K562 (cell line): ENCODE results near the gene ANKRD13B. TPM values are rescaled to one million over a fixed set of nuclear protein-coding genes. Genes with fewer than 3 reads are reported as not detected.

Source experiments
- ATAC-seq: fragments of 200-7000 bp; cut with Tn5 transposase; 3 replicates; pipeline ENCODE4 v1.9.1; 2020; ENCODE audit warnings: moderate library complexity
- BruUV-seq: library from RNA; stranded (reverse); fragments of 400-500 nt; replicated peaks from 2 replicates; lab custom pipeline; 2021; lab: Mats Ljungman, UMichigan
- CTCF ChIA-PET: fragments of 300-600 bp; formaldehyde crosslinking; extraction: SDS; loops from one replicate; lab custom pipeline; 2021; ENCODE audit warnings: low intra/inter-chr PET ratio; lab: Yijun Ruan, JAX
- POLR2A ChIA-PET: fragments of 300-600, 350-650 bp; sonication (Branson Sonifier 250); formaldehyde crosslinking; extraction: SDS; loops from one replicate; lab custom pipeline; 2021; ENCODE audit warnings: antibody characterized with exemption, inconsistent platforms; lab: Yijun Ruan, JAX
- DNase-seq, 4 experiments: peaks; one replicate each; pipeline versions ENCODE4 v3.0.0 to v3.0.0-alpha.2; 2011 to 2018; ENCODE audit warnings: low spot score in 3 of 4, mixed read lengths in 3 of 4; ENCODE audit errors: extremely low read depth in 1 of 4
- FAIRE-seq: peaks from 2 replicates; lab custom pipeline; 2011; peaks lifted over from hg19 to GRCh38; lab: Jason Lieb, UNC
- H2AFZ ChIP-seq: 2 replicates; pipeline ENCODE4 v1.6.0; 2011; ENCODE audit warnings: low read depth, low read length, control low read depth, inconsistent platforms
- H3K27ac ChIP-seq: fragments of 200-600 bp; 3 replicates; pipeline ENCODE4 v1.8.0; 2011; ENCODE audit warnings: low read depth, mild to moderate bottlenecking, control low read depth, inconsistent platforms, low read length, moderate library complexity, mixed read lengths; ENCODE audit errors: extremely low read depth
- H3K27me3 ChIP-seq, 2 experiments: fragments of 300-600 bp in 1 of 2; 2 replicates in 1 of 2; 3 replicates in 1 of 2; pipeline versions ENCODE4 v1.6.0 to v1.8.0; 2011; ENCODE audit warnings: inconsistent platforms in 2 of 2, low read length in 2 of 2, mild to moderate bottlenecking in 1 of 2, mixed read lengths in 1 of 2, moderate library complexity in 1 of 2; ENCODE audit not compliant: control insufficient read depth in 2 of 2, insufficient read depth in 2 of 2
- H3K36me3 ChIP-seq: fragments of 300-600 bp; 3 replicates; pipeline ENCODE4 v1.8.0; 2011; ENCODE audit warnings: mild to moderate bottlenecking, low read length, inconsistent platforms; ENCODE audit not compliant: control insufficient read depth, insufficient read depth
- H3K4me1 ChIP-seq, 2 experiments: fragments of 200-600 bp in 1 of 2; replicated peaks in 1 of 2; 2 replicates in 1 of 2; 3 replicates in 1 of 2; pipeline versions ENCODE4 v1.5.1 to v1.8.0; 2011; ENCODE audit warnings: inconsistent platforms in 2 of 2, low read length in 2 of 2, mild to moderate bottlenecking in 1 of 2, mixed read lengths in 1 of 2, moderate library complexity in 1 of 2; ENCODE audit not compliant: control insufficient read depth in 2 of 2, insufficient read depth in 2 of 2
- H3K4me2 ChIP-seq: 2 replicates; pipeline ENCODE4 v1.6.1; 2011; ENCODE audit warnings: low read length, control low read depth, inconsistent platforms, mixed read lengths; ENCODE audit not compliant: insufficient read depth
- H3K4me3 ChIP-seq: fragments of 200-600 bp; sonication (generic), shearing (Covaris generic); 2 replicates; pipeline ENCODE4 v1.5.1; 2016; ENCODE audit warnings: control low read depth, inconsistent platforms
- H3K79me2 ChIP-seq: fragments of 200-600 bp; 3 replicates; pipeline ENCODE4 v1.8.0; 2011; ENCODE audit warnings: low read length, inconsistent platforms; ENCODE audit not compliant: control insufficient read depth, insufficient read depth
- H3K9ac ChIP-seq, 2 experiments: 2 replicates each; pipeline versions ENCODE4 v1.6.0 to v1.6.1; 2011; ENCODE audit warnings: low read depth in 2 of 2, low read length in 2 of 2, control low read depth in 1 of 2, inconsistent platforms in 1 of 2, mild to moderate bottlenecking in 1 of 2, mixed read lengths in 1 of 2; ENCODE audit not compliant: insufficient read depth in 1 of 2
- H3K9me1 ChIP-seq: one replicate; pipeline ENCODE4 v1.6.0; 2011; ENCODE audit warnings: inconsistent platforms, mild to moderate bottlenecking, low read length, moderate library complexity; ENCODE audit not compliant: control insufficient read depth, insufficient read depth
- H3K9me3 ChIP-seq: replicated peaks from 2 replicates; pipeline ENCODE4 v1.5.1; 2011; ENCODE audit warnings: low read depth, low read length, inconsistent platforms; ENCODE audit not compliant: control insufficient read depth, insufficient read depth
- H4K20me1 ChIP-seq: replicated peaks from 2 replicates; pipeline ENCODE4 v1.6.1; 2011; ENCODE audit warnings: low read length, inconsistent platforms, mixed read lengths; ENCODE audit not compliant: control insufficient read depth, insufficient read depth
- UBTF ChIP-seq, 2 experiments: IDR thresholded peaks; 2 replicates each; pipeline ENCODE4 v1.6.1; 2012; ENCODE audit warnings: improper control_type of control experiment in 2 of 2, low read depth in 2 of 2, low read length in 2 of 2, borderline replicate concordance in 1 of 2
- whole genome bisulfite sequencing: fragments of 100-300 bp; shearing (Covaris generic); methylation state at CpG from one replicate; pipeline ENCODE4 v1.1.6; 2016; ENCODE audit warnings: low coverage, mixed read lengths; ENCODE audit not compliant: insufficient coverage; ENCODE audit errors: missing lambda C conversion rate; 5-methylcytosine and 5-hydroxymethylcytosine counted together
- in situ Hi-C: fragments of 300-500 bp; cut with MboI; formaldehyde crosslinking; loops from 4 replicates; pipeline ENCODE4 v1.15.0; 2018; ENCODE audit warnings: inconsistent platforms, mixed read lengths
- intact Hi-C: fragments of 100-400 bp; cut with micrococcal nuclease; formaldehyde crosslinking; loops from 2 replicates; pipeline ENCODE4 v1.14.2; 2022
- polyA plus RNA-seq, 8 experiments: library from polyadenylated mRNA; depleted of rRNA in 4 of 8; stranded (reverse) in 5 of 8; unstranded in 3 of 8; fragments of >200 nt; fragmentation: Nextera tagmentation in 2 of 8; fragmentation: Illumina TruSeq in 1 of 8; extraction: Ambion mirVana in 2 of 8; extraction: Trizol in 1 of 8; gene quantifications; 2 replicates each; pipeline versions ENCODE4 v1.2.1 to v1.2.3, GENCODE V29; 2011 to 2014; ENCODE audit warnings: inconsistent platforms in 1 of 8, missing spikeins in 1 of 8
- total RNA-seq, 7 experiments: library from RNA; depleted of rRNA in 6 of 7; stranded (reverse); fragments of >200 nt in 6 of 7; fragmentation: Illumina TruSeq in 2 of 7; extraction: Trizol in 2 of 7; gene quantifications; 2 replicates each; pipeline versions ENCODE4 v1.2.1 to v1.2.3, GENCODE V29; 2011 to 2021; ENCODE audit warnings: low replicate concordance in 1 of 7
- TF ChIP-seq, protein P1 (sequence below): fragments of 450-650 bp; IDR thresholded peaks from 2 replicates; pipeline ENCODE4 v1.6.1; 2016; ENCODE audit warnings: missing biosample characterization, missing genetic modification characterization
- TF ChIP-seq, protein P2 (sequence below): fragments of 450-650 bp; formaldehyde crosslinking; IDR thresholded peaks from 2 replicates; pipeline ENCODE4 v1.4.0; 2020; ENCODE audit warnings: mild to moderate bottlenecking, moderate library complexity

Gene ANKRD13B
- total and polyA plus RNA-seq, 9 of the 15 experiments (the other 6 are each of a cell fraction or from before 2014, with no cell fraction given): 0.15 to 28.1 (median 4.6) TPM

- in situ Hi-C loops (no loop called here), intact Hi-C loops (loop anchor here (10.0 kb wide), 1 partner anchor 467 kb away; no protein-coding TSS in a partner anchor)
- Histone ChIP-seq H3K4me2 (no peak overlapping the region), H4K20me1 (no peaks in the 10 kb centered on the region; the same call in 1 of the 2 replicates), H3K4me3 (no peak overlapping the region), H3K36me3 (peaks cover 3% of the 10 kb centered on the region; the same call in 1 of the 3 replicates), H3K79me2 (no peaks in the 10 kb centered on the region), H3K9me3 (no peaks in the 10 kb centered on the region), H3K27me3 (no peaks in the 10 kb centered on the region), H3K9ac (no peak overlapping the region), H3K4me1 (peaks cover 12 to 45% of the 10 kb centered on the region in 2 experiments; a peak in 4 of 5 replicates), H3K27ac (no peak overlapping the region), H2AFZ (no peak overlapping the region), H3K9me1 (peaks cover 7% of the 10 kb centered on the region)
- TF ChIP-seq, protein P1, sequence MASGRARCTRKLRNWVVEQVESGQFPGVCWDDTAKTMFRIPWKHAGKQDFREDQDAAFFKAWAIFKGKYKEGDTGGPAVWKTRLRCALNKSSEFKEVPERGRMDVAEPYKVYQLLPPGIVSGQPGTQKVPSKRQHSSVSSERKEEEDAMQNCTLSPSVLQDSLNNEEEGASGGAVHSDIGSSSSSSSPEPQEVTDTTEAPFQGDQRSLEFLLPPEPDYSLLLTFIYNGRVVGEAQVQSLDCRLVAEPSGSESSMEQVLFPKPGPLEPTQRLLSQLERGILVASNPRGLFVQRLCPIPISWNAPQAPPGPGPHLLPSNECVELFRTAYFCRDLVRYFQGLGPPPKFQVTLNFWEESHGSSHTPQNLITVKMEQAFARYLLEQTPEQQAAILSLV (tag): no peak
- no peak for TF ChIP-seq UBTF (IDR thresholded peaks at IDR 0.05; ENCODE audit: borderline replicate concordance in 1 of 2, low read depth in 2 of 2, low read length in 2 of 2)
- TF ChIP-seq, protein P2, sequence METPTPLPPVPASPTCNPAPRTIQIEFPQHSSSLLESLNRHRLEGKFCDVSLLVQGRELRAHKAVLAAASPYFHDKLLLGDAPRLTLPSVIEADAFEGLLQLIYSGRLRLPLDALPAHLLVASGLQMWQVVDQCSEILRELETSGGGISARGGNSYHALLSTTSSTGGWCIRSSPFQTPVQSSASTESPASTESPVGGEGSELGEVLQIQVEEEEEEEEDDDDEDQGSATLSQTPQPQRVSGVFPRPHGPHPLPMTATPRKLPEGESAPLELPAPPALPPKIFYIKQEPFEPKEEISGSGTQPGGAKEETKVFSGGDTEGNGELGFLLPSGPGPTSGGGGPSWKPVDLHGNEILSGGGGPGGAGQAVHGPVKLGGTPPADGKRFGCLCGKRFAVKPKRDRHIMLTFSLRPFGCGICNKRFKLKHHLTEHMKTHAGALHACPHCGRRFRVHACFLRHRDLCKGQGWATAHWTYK (CRISPR knock-in tag): no peak
- no peak for FAIRE-seq
- 88% methylated on average over 11 of the region's 11 CpGs for WGBS
- no peak for ATAC-seq
- no TSS peak for BruUV-seq
- ChIA-PET POLR2A (interaction anchor here (0.6 to 1.2 kb wide), 2 partner anchors 12 to 15 kb away, joined by 3 to 4 read pairs; no protein-coding TSS in a partner anchor), CTCF (no interaction called here)
- no peak for DNase-seq
These were observed 18.6 kb downstream of the ANKRD13B start for GRCh38 chr17:29611351-29612093.
